SK-N-SH (cell line): ENCODE results near the gene SLC9A8.

Source experiments
- EP300 ChIP-seq, 2 experiments: IDR thresholded peaks; 2 replicates each; pipeline versions ENCODE4 v1.4.0 to v1.6.1; 2012; ENCODE audit warnings: borderline replicate concordance in 1 of 2, low read depth in 1 of 2, low read length in 1 of 2
- TEAD4 ChIP-seq: IDR thresholded peaks from 2 replicates; pipeline ENCODE4 v1.4.0; 2012; ENCODE audit warnings: mild to moderate bottlenecking, borderline replicate concordance; ENCODE audit not compliant: insufficient read depth
- TF ChIP-seq, protein P1 (sequence below): fragments of 200-600 bp; sonication (generic); IDR thresholded peaks from 2 replicates; pipeline ENCODE4 v1.6.1; 2017; ENCODE audit warnings: antibody characterized with exemption, mild to moderate bottlenecking, moderate library complexity

- TF ChIP-seq, protein P1, sequence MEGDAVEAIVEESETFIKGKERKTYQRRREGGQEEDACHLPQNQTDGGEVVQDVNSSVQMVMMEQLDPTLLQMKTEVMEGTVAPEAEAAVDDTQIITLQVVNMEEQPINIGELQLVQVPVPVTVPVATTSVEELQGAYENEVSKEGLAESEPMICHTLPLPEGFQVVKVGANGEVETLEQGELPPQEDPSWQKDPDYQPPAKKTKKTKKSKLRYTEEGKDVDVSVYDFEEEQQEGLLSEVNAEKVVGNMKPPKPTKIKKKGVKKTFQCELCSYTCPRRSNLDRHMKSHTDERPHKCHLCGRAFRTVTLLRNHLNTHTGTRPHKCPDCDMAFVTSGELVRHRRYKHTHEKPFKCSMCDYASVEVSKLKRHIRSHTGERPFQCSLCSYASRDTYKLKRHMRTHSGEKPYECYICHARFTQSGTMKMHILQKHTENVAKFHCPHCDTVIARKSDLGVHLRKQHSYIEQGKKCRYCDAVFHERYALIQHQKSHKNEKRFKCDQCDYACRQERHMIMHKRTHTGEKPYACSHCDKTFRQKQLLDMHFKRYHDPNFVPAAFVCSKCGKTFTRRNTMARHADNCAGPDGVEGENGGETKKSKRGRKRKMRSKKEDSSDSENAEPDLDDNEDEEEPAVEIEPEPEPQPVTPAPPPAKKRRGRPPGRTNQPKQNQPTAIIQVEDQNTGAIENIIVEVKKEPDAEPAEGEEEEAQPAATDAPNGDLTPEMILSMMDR = no peak
- TF ChIP-seq EP300 (IDR thresholded peaks at IDR 0.05; ENCODE audit: borderline replicate concordance in 1 of 2, low read depth in 1 of 2, low read length in 1 of 2) (no peak), TEAD4 (no peak)
These were observed 101.9 kb downstream of the SLC9A8 start for GRCh38 chr20:49914310-49915117.
